Measurements from ENCODE around the gene ZNF436. TPM values are rescaled to one million over a fixed set of nuclear protein-coding genes. Genes with fewer than 3 reads are reported as not detected.

The ZNF436 gene
- total and polyA plus RNA-seq, 5 donors from 2014 or later = 2.1 to 5.2 (median 3.2) TPM

- Mint-ChIP-seq H3K4me3 (no peak overlapping the region), H3K4me1 (peaks cover 0 to 5% (median 0%) of the 10 kb centered on the region in 4 donors), H3K36me3 (peaks cover 4% of the 10 kb centered on the region), H3K27me3 (no peaks in the 10 kb centered on the region), H3K27ac (no peak overlapping the region), H3K9me3 (no peaks in the 10 kb centered on the region)
- ATAC-seq (ENCODE audit: low read depth in 2 of 2) = no peak
- Histone ChIP-seq H3K4me1 (ENCODE audit: control insufficient read depth, insufficient read depth, low read length, poor library complexity, severe bottlenecking) (no peaks in the 10 kb centered on the region), H3K27me3 (ENCODE audit: control insufficient read depth, insufficient read depth, low read length) (no peaks in the 10 kb centered on the region), H3K27ac (ENCODE audit: insufficient read depth, low read length, poor library complexity, severe bottlenecking) (no peak overlapping the region), H3K4me3 (ENCODE audit: low read depth, low read length) (no peak overlapping the region), H3K9me3 (ENCODE audit: control insufficient read depth in 2 of 2, low read length in 2 of 2) (no peaks in the 10 kb centered on the region), H3K36me3 (ENCODE audit: control insufficient read depth, insufficient read depth, low read length) (no peaks in the 10 kb centered on the region)
- no peak for DNase-seq
These were observed 20.2 kb upstream of the ZNF436 start for GRCh38 chr1:23389837-23390321.

GRCh38 chr1:23387494-23387893, 17.9 kb upstream of the ZNF436 start:
- ATAC-seq (ENCODE audit: low read depth in 2 of 2) (no peak), DNase-seq (no peak)
- H3K9me3 Mint-ChIP-seq = no peaks in the 10 kb centered on the region
- no peaks in the 10 kb centered on the region for H3K9me3 ChIP-seq (ENCODE audit: control insufficient read depth in 2 of 2, low read length in 2 of 2)
- H3K36me3 Mint-ChIP-seq = peaks cover 8% of the 10 kb centered on the region
- no peaks in the 10 kb centered on the region for H3K36me3 ChIP-seq (ENCODE audit: control insufficient read depth, insufficient read depth, low read length)
- H3K27ac Mint-ChIP-seq = no peak overlapping the region
- no peaks in the 10 kb centered on the region for H3K27me3 Mint-ChIP-seq
- H3K4me1 Mint-ChIP-seq = peaks cover 0 to 5% (median 0%) of the 10 kb centered on the region in 4 donors
- no peaks in the 10 kb centered on the region for H3K4me1 ChIP-seq (ENCODE audit: control insufficient read depth, insufficient read depth, low read length, poor library complexity, severe bottlenecking)
- no peak overlapping the region for H3K27ac ChIP-seq (ENCODE audit: insufficient read depth, low read length, poor library complexity, severe bottlenecking)
- H3K4me3 ChIP-seq (ENCODE audit: low read depth, low read length) = no peak overlapping the region
- no peaks in the 10 kb centered on the region for H3K27me3 ChIP-seq (ENCODE audit: control insufficient read depth, insufficient read depth, low read length)
- no peak overlapping the region for H3K4me3 Mint-ChIP-seq

GRCh38 chr1:23385119-23385621, 15.5 kb upstream of the ZNF436 start:
- no peaks in the 10 kb centered on the region for H3K27me3 Mint-ChIP-seq
- Histone ChIP-seq H3K4me3 (ENCODE audit: low read depth, low read length) (no peak overlapping the region), H3K9me3 (ENCODE audit: control insufficient read depth in 2 of 2, low read length in 2 of 2) (no peaks in the 10 kb centered on the region), H3K27ac (ENCODE audit: insufficient read depth, low read length, poor library complexity, severe bottlenecking) (no peak overlapping the region), H3K27me3 (ENCODE audit: control insufficient read depth, insufficient read depth, low read length) (no peaks in the 10 kb centered on the region), H3K4me1 (ENCODE audit: control insufficient read depth, insufficient read depth, low read length, poor library complexity, severe bottlenecking) (no peaks in the 10 kb centered on the region), H3K36me3 (ENCODE audit: control insufficient read depth, insufficient read depth, low read length) (no peaks in the 10 kb centered on the region)
- no peak overlapping the region for H3K27ac Mint-ChIP-seq
- ATAC-seq (ENCODE audit: low read depth in 2 of 2) (no peak), DNase-seq (no peak)
- peaks cover 10% of the 10 kb centered on the region for H3K36me3 Mint-ChIP-seq
- H3K4me3 Mint-ChIP-seq = no peak overlapping the region
- H3K9me3 Mint-ChIP-seq = no peaks in the 10 kb centered on the region
- peaks cover 0 to 3% (median 0%) of the 10 kb centered on the region in 4 donors for H3K4me1 Mint-ChIP-seq

GRCh38 chr1:23384312-23385058, 14.8 kb upstream of the ZNF436 start:
- H3K36me3 Mint-ChIP-seq = peaks cover 10% of the 10 kb centered on the region
- no peak for DNase-seq
- Histone ChIP-seq H3K4me1 (ENCODE audit: control insufficient read depth, insufficient read depth, low read length, poor library complexity, severe bottlenecking) (no peaks in the 10 kb centered on the region), H3K9me3 (ENCODE audit: control insufficient read depth in 2 of 2, low read length in 2 of 2) (no peaks in the 10 kb centered on the region), H3K27ac (ENCODE audit: insufficient read depth, low read length, poor library complexity, severe bottlenecking) (no peak overlapping the region), H3K36me3 (ENCODE audit: control insufficient read depth, insufficient read depth, low read length) (no peaks in the 10 kb centered on the region), H3K4me3 (ENCODE audit: low read depth, low read length) (no peak overlapping the region), H3K27me3 (ENCODE audit: control insufficient read depth, insufficient read depth, low read length) (no peaks in the 10 kb centered on the region)
- no peaks in the 10 kb centered on the region for H3K4me1 Mint-ChIP-seq
- H3K27ac Mint-ChIP-seq = no peak overlapping the region
- H3K4me3 Mint-ChIP-seq = no peak overlapping the region
- ATAC-seq (ENCODE audit: low read depth in 2 of 2) = no peak
- H3K27me3 Mint-ChIP-seq = no peaks in the 10 kb centered on the region
- no peaks in the 10 kb centered on the region for H3K9me3 Mint-ChIP-seq

- H3K9me3 Mint-ChIP-seq = no peaks in the 10 kb centered on the region
- no peaks in the 10 kb centered on the region for H3K27me3 ChIP-seq (ENCODE audit: control insufficient read depth, insufficient read depth, low read length)
- H3K27me3 Mint-ChIP-seq = no peaks in the 10 kb centered on the region
- H3K4me3 ChIP-seq (ENCODE audit: low read depth, low read length) = no peak overlapping the region
- H3K27ac Mint-ChIP-seq = no peak overlapping the region
- no peaks in the 10 kb centered on the region for H3K4me1 ChIP-seq (ENCODE audit: control insufficient read depth, insufficient read depth, low read length, poor library complexity, severe bottlenecking)
- no peak overlapping the region for H3K27ac ChIP-seq (ENCODE audit: insufficient read depth, low read length, poor library complexity, severe bottlenecking)
- H3K4me1 Mint-ChIP-seq = no peaks in the 10 kb centered on the region
- H3K36me3 Mint-ChIP-seq = peaks cover 10% of the 10 kb centered on the region
- ATAC-seq (ENCODE audit: low read depth in 2 of 2) = no peak
- H3K4me3 Mint-ChIP-seq = no peak overlapping the region
- H3K36me3 ChIP-seq (ENCODE audit: control insufficient read depth, insufficient read depth, low read length) = no peaks in the 10 kb centered on the region
- no peaks in the 10 kb centered on the region for H3K9me3 ChIP-seq (ENCODE audit: control insufficient read depth in 2 of 2, low read length in 2 of 2)
- DNase-seq = no peak
These were observed 14.1 kb upstream of the ZNF436 start for GRCh38 chr1:23383577-23384311.

- peak overlapping the region in 1 of 3 donors; percentile 36 for H3K27ac Mint-ChIP-seq
- Histone ChIP-seq H3K27ac (ENCODE audit: insufficient read depth, low read length, poor library complexity, severe bottlenecking) (no peak overlapping the region), H3K36me3 (ENCODE audit: control insufficient read depth, insufficient read depth, low read length) (no peaks in the 10 kb centered on the region), H3K27me3 (ENCODE audit: control insufficient read depth, insufficient read depth, low read length) (no peaks in the 10 kb centered on the region), H3K4me3 (ENCODE audit: low read depth, low read length) (no peak overlapping the region), H3K9me3 (ENCODE audit: control insufficient read depth in 2 of 2, low read length in 2 of 2) (no peaks in the 10 kb centered on the region), H3K4me1 (ENCODE audit: control insufficient read depth, insufficient read depth, low read length, poor library complexity, severe bottlenecking) (no peaks in the 10 kb centered on the region)
- H3K4me1 Mint-ChIP-seq = no peaks in the 10 kb centered on the region
- H3K27me3 Mint-ChIP-seq = no peaks in the 10 kb centered on the region
- DNase-seq = no peak
- H3K36me3 Mint-ChIP-seq = peaks cover 10% of the 10 kb centered on the region
- no peaks in the 10 kb centered on the region for H3K9me3 Mint-ChIP-seq
- no peak for ATAC-seq (ENCODE audit: low read depth in 2 of 2)
- no peak overlapping the region for H3K4me3 Mint-ChIP-seq
These were observed 11.7 kb upstream of the ZNF436 start for GRCh38 chr1:23381233-23381885.

GRCh38 chr1:23380719-23381118, 11.1 kb upstream of the ZNF436 start:
- Histone ChIP-seq H3K4me1 (ENCODE audit: control insufficient read depth, insufficient read depth, low read length, poor library complexity, severe bottlenecking) (no peaks in the 10 kb centered on the region), H3K27ac (ENCODE audit: insufficient read depth, low read length, poor library complexity, severe bottlenecking) (no peak overlapping the region), H3K9me3 (ENCODE audit: control insufficient read depth in 2 of 2, low read length in 2 of 2) (no peaks in the 10 kb centered on the region), H3K36me3 (ENCODE audit: control insufficient read depth, insufficient read depth, low read length) (no peaks in the 10 kb centered on the region), H3K27me3 (ENCODE audit: control insufficient read depth, insufficient read depth, low read length) (no peaks in the 10 kb centered on the region), H3K4me3 (ENCODE audit: low read depth, low read length) (no peak overlapping the region)
- ATAC-seq (ENCODE audit: low read depth in 2 of 2) (no peak), DNase-seq (no peak)
- Mint-ChIP-seq H3K4me3 (no peak overlapping the region), H3K36me3 (peaks cover 10% of the 10 kb centered on the region), H3K27me3 (no peaks in the 10 kb centered on the region), H3K4me1 (no peaks in the 10 kb centered on the region), H3K27ac (peak overlapping the region in 2 of 3 donors; percentile 36 to 64), H3K9me3 (no peaks in the 10 kb centered on the region)
